HCT116 (cell line): Measurements from ENCODE around the gene TMEM175. TPM values are rescaled to one million over a fixed set of nuclear protein-coding genes. Genes with fewer than 3 reads are reported as not detected.

Experiments
- ATAC-seq: fragments of 200-7000 bp; cut with Tn5 transposase; 2 replicates; pipeline ENCODE4 v1.9.1; 2020; ENCODE audit warnings: mild to moderate bottlenecking, moderate library complexity
- BruUV-seq: library from RNA; stranded (reverse); fragments of 400-500 nt; replicated peaks from 2 replicates; lab custom pipeline; 2021; lab: Mats Ljungman, UMichigan
- CTCF ChIA-PET: fragments of 300-600 bp; sonication (Branson Sonifier 250); formaldehyde crosslinking; loops from one replicate; lab custom pipeline; 2021; ENCODE audit warnings: antibody characterized with exemption; lab: Charles Lee
- POLR2A ChIA-PET: fragments of 300-600, 350-600 bp; sonication (Branson Sonifier 250); formaldehyde crosslinking; loops from one replicate; lab custom pipeline; 2021; ENCODE audit warnings: antibody characterized with exemption; lab: Charles Lee
- RAD21 ChIA-PET, 2 experiments: fragments of 300-600 bp; sonication (Branson Sonifier 250); formaldehyde crosslinking; loops; one replicate each; lab custom pipeline; 2023; ENCODE audit warnings: low total read pairs in 2 of 2; ENCODE audit not compliant: uncharacterized antibody in 2 of 2, unreplicated experiment in 2 of 2, low non-redundant PET in 1 of 2; lab: Charles Lee
- DNase-seq: peaks from one replicate; pipeline ENCODE4 v3.0.0-alpha.2; 2010; ENCODE audit warnings: low read depth, low spot score
- H2AFZ ChIP-seq: fragments of 200-600 bp; shearing (Covaris generic), sonication (generic); 2 replicates; pipeline ENCODE4 v1.6.1; 2017; ENCODE audit warnings: low read depth, mixed run types, mixed read lengths, antibody characterized with exemption, low read length; ENCODE audit not compliant: poor library complexity, severe bottlenecking
- H3K27ac ChIP-seq: 2 replicates; pipeline ENCODE4 v1.5.1; 2012; ENCODE audit warnings: low read depth, low read length
- H3K27me3 ChIP-seq: fragments of 200-600 bp; sonication (generic); 2 replicates; pipeline ENCODE4 v1.6.1; 2016; ENCODE audit warnings: mixed run types, low read length, mixed read lengths; ENCODE audit not compliant: insufficient read depth
- H3K36me3 ChIP-seq, 2 experiments: fragments of 200-500 bp in 1 of 2; fragments of 200-600 bp in 1 of 2; sonication (Bioruptor generic) in 1 of 2; sonication (generic) in 1 of 2; 2 replicates each; pipeline versions ENCODE4 v1.5.1 to v1.6.1; 2014 to 2016; ENCODE audit warnings: low read length in 2 of 2, inconsistent platforms in 1 of 2, mixed read lengths in 1 of 2, mixed run types in 1 of 2; ENCODE audit not compliant: insufficient read depth in 2 of 2, control insufficient read depth in 1 of 2
- H3K4me1 ChIP-seq, 2 experiments: fragments of 200-600 bp in 1 of 2; sonication (generic) in 1 of 2; 2 replicates each; pipeline versions ENCODE4 v1.5.1 to v1.6.1; 2012 to 2017; ENCODE audit warnings: low read length in 2 of 2, inconsistent platforms in 1 of 2, mild to moderate bottlenecking in 1 of 2, mixed read lengths in 1 of 2, mixed run types in 1 of 2, moderate library complexity in 1 of 2; ENCODE audit not compliant: insufficient read depth in 2 of 2, control insufficient read depth in 1 of 2
- H3K4me2 ChIP-seq: fragments of 200-600 bp; sonication (generic); 2 replicates; pipeline ENCODE4 v1.6.1; 2017; ENCODE audit warnings: mixed run types, low read length, mixed read lengths
- H3K4me3 ChIP-seq, 2 experiments: fragments of 200-600 bp in 1 of 2; sonication (generic) in 1 of 2; replicated peaks in 1 of 2; 2 replicates each; pipeline ENCODE4 v1.5.1; 2011 to 2016; ENCODE audit warnings: low read length in 2 of 2, control low read depth in 1 of 2, low read depth in 1 of 2, mild to moderate bottlenecking in 1 of 2, mixed read lengths in 1 of 2, mixed run types in 1 of 2
- H3K79me2 ChIP-seq: fragments of 200-600 bp; sonication (generic); 2 replicates; pipeline ENCODE4 v1.6.1; 2017; ENCODE audit warnings: mild to moderate bottlenecking, mixed run types, low read length, moderate library complexity, mixed read lengths; ENCODE audit not compliant: insufficient read depth
- H3K9ac ChIP-seq: fragments of 200-600 bp; sonication (generic); 2 replicates; pipeline ENCODE4 v1.6.1; 2016; ENCODE audit warnings: low read length, mixed read lengths
- H3K9me2 ChIP-seq: fragments of 200-600 bp; sonication (generic), shearing (Covaris generic); 2 replicates; pipeline ENCODE4 v1.6.1; 2017; ENCODE audit warnings: mixed run types, mild to moderate bottlenecking, moderate library complexity; ENCODE audit not compliant: insufficient read depth
- H3K9me3 ChIP-seq, 2 experiments: fragments of 200-500 bp in 1 of 2; fragments of 200-600 bp in 1 of 2; sonication (Bioruptor generic) in 1 of 2; sonication (generic) in 1 of 2; 2 replicates each; pipeline ENCODE4 v1.6.1; 2014 to 2017; ENCODE audit warnings: low read length in 2 of 2, mixed read lengths in 2 of 2, inconsistent platforms in 1 of 2, low read depth in 1 of 2, mild to moderate bottlenecking in 1 of 2, mixed run types in 1 of 2, moderate library complexity in 1 of 2; ENCODE audit not compliant: control insufficient read depth in 1 of 2, insufficient read depth in 1 of 2
- H4K20me1 ChIP-seq: fragments of 200-600 bp; sonication (generic), shearing (Covaris generic); 2 replicates; pipeline ENCODE4 v1.6.1; 2017; ENCODE audit warnings: mixed run types, mild to moderate bottlenecking, moderate library complexity; ENCODE audit not compliant: insufficient read depth
- CBX3 ChIP-seq: IDR thresholded peaks from 2 replicates; pipeline ENCODE4 v1.6.1; 2012; ENCODE audit warnings: low read depth
- CEBPB ChIP-seq: IDR thresholded peaks from 2 replicates; pipeline ENCODE4 v1.6.1; 2012; ENCODE audit warnings: low read depth
- EGR1 ChIP-seq: IDR thresholded peaks from 2 replicates; pipeline ENCODE4 v1.6.1; 2012; ENCODE audit warnings: low read depth
- ELF1 ChIP-seq: IDR thresholded peaks from 2 replicates; pipeline ENCODE4 v1.6.1; 2012; ENCODE audit warnings: low read depth, borderline replicate concordance
- EZH2 ChIP-seq: fragments of 200-600 bp; sonication (generic); IDR thresholded peaks from 2 replicates; pipeline ENCODE4 v1.6.1; 2017; ENCODE audit warnings: antibody characterized with exemption, mixed run types
- FOSL1 ChIP-seq: IDR thresholded peaks from 2 replicates; pipeline ENCODE4 v1.6.1; 2012; ENCODE audit warnings: low read depth
- JUND ChIP-seq: IDR thresholded peaks from 2 replicates; pipeline ENCODE4 v1.6.1; 2012
- POLR2AphosphoS5 ChIP-seq: IDR thresholded peaks from 2 replicates; pipeline ENCODE4 v1.6.1; 2011; ENCODE audit warnings: mild to moderate bottlenecking, low read depth, low read length, moderate library complexity
- SIN3A ChIP-seq: IDR thresholded peaks from 2 replicates; pipeline ENCODE4 v1.6.1; 2012; ENCODE audit warnings: low read depth
- SRF ChIP-seq: IDR thresholded peaks from 2 replicates; pipeline ENCODE4 v1.6.1; 2012; ENCODE audit warnings: low read depth
- YY1 ChIP-seq: IDR thresholded peaks from 2 replicates; pipeline ENCODE4 v1.6.1; 2011; ENCODE audit warnings: low read length, low read depth, moderate library complexity, mild to moderate bottlenecking; ENCODE audit not compliant: insufficient replicate concordance; ENCODE audit errors: extremely low read depth
- ZNF274 ChIP-seq: fragments of 200-500 bp; sonication (Bioruptor generic); IDR thresholded peaks from 2 replicates; pipeline ENCODE4 v1.6.1; 2014; ENCODE audit warnings: mild to moderate bottlenecking, low read depth, low read length, inconsistent platforms
- intact Hi-C: fragments of 100-400 bp; cut with micrococcal nuclease; formaldehyde crosslinking; loops from 2 replicates; pipeline ENCODE4 v1.10.0; 2022
- total RNA-seq: library from RNA; stranded (reverse); gene quantifications from one replicate; pipeline ENCODE4 v1.2.1, GENCODE V29; 2021; ENCODE audit not compliant: unreplicated experiment
- TF ChIP-seq, protein P1 (sequence below): IDR thresholded peaks from 2 replicates; pipeline ENCODE4 v1.6.1; 2011; ENCODE audit warnings: mild to moderate bottlenecking, low read length, moderate library complexity; ENCODE audit not compliant: insufficient replicate concordance; ENCODE audit errors: extremely low read depth
- TF ChIP-seq, protein P2 (sequence below): IDR thresholded peaks from 2 replicates; pipeline ENCODE4 v1.6.1; 2012
- TF ChIP-seq, protein P3 (sequence below), 3 experiments: fragments of 200-600 bp in 1 of 3; sonication (generic) in 1 of 3; IDR thresholded peaks in 2 of 3; conservative IDR thresholded peaks in 1 of 3; 2 replicates each; pipeline ENCODE4 v1.5.1; 2012 to 2017; ENCODE audit warnings: low read depth in 2 of 3, low read length in 2 of 3, antibody characterized with exemption in 1 of 3, borderline replicate concordance in 1 of 3, control low read depth in 1 of 3, mild to moderate bottlenecking in 1 of 3, mixed read lengths in 1 of 3, mixed run types in 1 of 3, moderate library complexity in 1 of 3; ENCODE audit not compliant: insufficient read depth in 1 of 3

TMEM175 gene
- total RNA-seq, 1 experiment from 2014 or later, result 17.5 TPM

- TF ChIP-seq, protein P1, sequence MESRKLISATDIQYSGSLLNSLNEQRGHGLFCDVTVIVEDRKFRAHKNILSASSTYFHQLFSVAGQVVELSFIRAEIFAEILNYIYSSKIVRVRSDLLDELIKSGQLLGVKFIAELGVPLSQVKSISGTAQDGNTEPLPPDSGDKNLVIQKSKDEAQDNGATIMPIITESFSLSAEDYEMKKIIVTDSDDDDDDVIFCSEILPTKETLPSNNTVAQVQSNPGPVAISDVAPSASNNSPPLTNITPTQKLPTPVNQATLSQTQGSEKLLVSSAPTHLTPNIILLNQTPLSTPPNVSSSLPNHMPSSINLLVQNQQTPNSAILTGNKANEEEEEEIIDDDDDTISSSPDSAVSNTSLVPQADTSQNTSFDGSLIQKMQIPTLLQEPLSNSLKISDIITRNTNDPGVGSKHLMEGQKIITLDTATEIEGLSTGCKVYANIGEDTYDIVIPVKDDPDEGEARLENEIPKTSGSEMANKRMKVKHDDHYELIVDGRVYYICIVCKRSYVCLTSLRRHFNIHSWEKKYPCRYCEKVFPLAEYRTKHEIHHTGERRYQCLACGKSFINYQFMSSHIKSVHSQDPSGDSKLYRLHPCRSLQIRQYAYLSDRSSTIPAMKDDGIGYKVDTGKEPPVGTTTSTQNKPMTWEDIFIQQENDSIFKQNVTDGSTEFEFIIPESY, result no peak
- TF ChIP-seq ZNF274 (no peak), POLR2AphosphoS5 (no peak), EZH2 (no peak), CBX3 (no peak), YY1 (no peak), SRF (no peak)
Measured at GRCh38 chr4:886244-886643, 46.0 kb upstream of the TMEM175 start (continued).

GRCh38 chr4:887034-887763, 45.1 kb upstream of the TMEM175 start:
- ChIA-PET RAD21 (interaction anchor here in 1 of 2 experiments (0.5 kb wide), 1 partner anchor 136 kb away, joined by 4 read pairs; no protein-coding TSS in a partner anchor), POLR2A (no interaction called here), CTCF (no interaction called here)
- H3K9ac ChIP-seq, result no peak overlapping the region
- intact Hi-C loops, result no loop called here
- no peaks in the 10 kb centered on the region for H3K9me2 ChIP-seq
- DNase-seq, result no peak
- no peaks in the 10 kb centered on the region for H3K27me3 ChIP-seq
- H3K27ac ChIP-seq, result no peak overlapping the region
- ATAC-seq, result no peak
- H2AFZ ChIP-seq, result no peak overlapping the region
- no peak overlapping the region for H3K4me3 ChIP-seq
- no peaks in the 10 kb centered on the region for H3K4me1 ChIP-seq
- no peaks in the 10 kb centered on the region for H3K79me2 ChIP-seq
- H4K20me1 ChIP-seq, result no peaks in the 10 kb centered on the region
- no peaks in the 10 kb centered on the region for H3K9me3 ChIP-seq
- BruUV-seq, result no TSS peak
- H3K4me2 ChIP-seq, result no peak overlapping the region
- H3K36me3 ChIP-seq, result peaks cover 0 to 7% of the 10 kb centered on the region in 2 experiments; a peak in 1 of 4 replicates
- TF ChIP-seq, protein P1, result no peak
- TF ChIP-seq CBX3 (no peak), YY1 (no peak), FOSL1 (no peak), ZNF274 (no peak), SIN3A (no peak), EGR1 (no peak), POLR2AphosphoS5 (no peak), ELF1 (no peak), EZH2 (no peak), JUND (no peak), CEBPB (no peak)
- TF ChIP-seq, protein P2, sequence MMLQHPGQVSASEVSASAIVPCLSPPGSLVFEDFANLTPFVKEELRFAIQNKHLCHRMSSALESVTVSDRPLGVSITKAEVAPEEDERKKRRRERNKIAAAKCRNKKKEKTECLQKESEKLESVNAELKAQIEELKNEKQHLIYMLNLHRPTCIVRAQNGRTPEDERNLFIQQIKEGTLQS, result no peak
- TF ChIP-seq, protein P3, sequence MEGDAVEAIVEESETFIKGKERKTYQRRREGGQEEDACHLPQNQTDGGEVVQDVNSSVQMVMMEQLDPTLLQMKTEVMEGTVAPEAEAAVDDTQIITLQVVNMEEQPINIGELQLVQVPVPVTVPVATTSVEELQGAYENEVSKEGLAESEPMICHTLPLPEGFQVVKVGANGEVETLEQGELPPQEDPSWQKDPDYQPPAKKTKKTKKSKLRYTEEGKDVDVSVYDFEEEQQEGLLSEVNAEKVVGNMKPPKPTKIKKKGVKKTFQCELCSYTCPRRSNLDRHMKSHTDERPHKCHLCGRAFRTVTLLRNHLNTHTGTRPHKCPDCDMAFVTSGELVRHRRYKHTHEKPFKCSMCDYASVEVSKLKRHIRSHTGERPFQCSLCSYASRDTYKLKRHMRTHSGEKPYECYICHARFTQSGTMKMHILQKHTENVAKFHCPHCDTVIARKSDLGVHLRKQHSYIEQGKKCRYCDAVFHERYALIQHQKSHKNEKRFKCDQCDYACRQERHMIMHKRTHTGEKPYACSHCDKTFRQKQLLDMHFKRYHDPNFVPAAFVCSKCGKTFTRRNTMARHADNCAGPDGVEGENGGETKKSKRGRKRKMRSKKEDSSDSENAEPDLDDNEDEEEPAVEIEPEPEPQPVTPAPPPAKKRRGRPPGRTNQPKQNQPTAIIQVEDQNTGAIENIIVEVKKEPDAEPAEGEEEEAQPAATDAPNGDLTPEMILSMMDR (IDR thresholded peaks at IDR 0.05 in 2 of 3, conservative IDR thresholded peaks at IDR 0.05 in 1 of 3; ENCODE audit: borderline replicate concordance in 1 of 3, insufficient read depth in 1 of 3, low read depth in 2 of 3, low read length in 2 of 3), result no peak
